ENCODE results near the gene TBC1D3K. TPM values are rescaled to one million over a fixed set of nuclear protein-coding genes. Genes with fewer than 3 reads are reported as not detected.
A peak's percentile ranks its signal among the peaks of the same experiment; 100 is the strongest.
"Not testable (repeated sequence)": the region's sequence is repeated elsewhere in the genome, so short reads cannot be mapped to it uniquely, and the experiment has no call there.

TBC1D3K gene
- not detected in 2 replicates for total RNA-seq (2014; rRNA removed; shearing (Covaris generic); ENCODE audit: low replicate concordance)

DNA sequence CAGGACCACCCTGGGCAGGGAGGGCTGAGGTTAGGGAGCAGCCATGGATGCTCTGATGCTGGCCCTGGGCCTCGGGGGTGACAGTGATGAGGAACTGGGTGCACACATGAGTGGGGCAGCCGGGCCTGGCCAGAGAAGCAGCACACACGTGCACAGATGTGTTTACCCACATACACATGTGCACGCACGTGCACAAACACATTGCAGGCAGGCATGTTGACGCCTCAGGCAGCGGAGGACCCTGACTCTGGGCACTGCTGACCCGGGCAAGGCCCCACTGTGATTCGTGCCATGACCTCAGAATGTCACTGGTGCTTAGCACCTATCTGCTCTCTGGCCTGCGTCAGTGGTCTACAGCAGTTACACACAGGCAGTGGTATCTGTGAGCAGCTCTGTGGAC, at the start of gene TBC1D3K:
Gene TBC1D3K, plus strand, starts transcription at position 301 of the 400 bp plus-strand sequence. CDS start 1,585 bp downstream, outside the sequence.
- H3K27me3 ChIP-seq (ENCODE audit: low read length); H3K9ac ChIP-seq (ENCODE audit: low read length); H3K79me2 ChIP-seq (ENCODE audit: low read length); H3K4me2 ChIP-seq (ENCODE audit: low read depth, low read length, poor library complexity, severe bottlenecking); H2AFZ ChIP-seq (ENCODE audit: low read length); H3K27ac ChIP-seq (ENCODE audit: low read length); H3K9me2 ChIP-seq (replicated peaks; ENCODE audit: insufficient read depth, low read length); H3K9me3 ChIP-seq (ENCODE audit: low read length); H3K4me1 ChIP-seq (ENCODE audit: low read length); H3K36me3 ChIP-seq (ENCODE audit: insufficient read depth, low read length); H3K4me3 ChIP-seq (ENCODE audit: low read length); DNase-seq; H4K20me1 ChIP-seq (ENCODE audit: insufficient read depth, low read depth, low read length): not testable (repeated sequence)

DNA sequence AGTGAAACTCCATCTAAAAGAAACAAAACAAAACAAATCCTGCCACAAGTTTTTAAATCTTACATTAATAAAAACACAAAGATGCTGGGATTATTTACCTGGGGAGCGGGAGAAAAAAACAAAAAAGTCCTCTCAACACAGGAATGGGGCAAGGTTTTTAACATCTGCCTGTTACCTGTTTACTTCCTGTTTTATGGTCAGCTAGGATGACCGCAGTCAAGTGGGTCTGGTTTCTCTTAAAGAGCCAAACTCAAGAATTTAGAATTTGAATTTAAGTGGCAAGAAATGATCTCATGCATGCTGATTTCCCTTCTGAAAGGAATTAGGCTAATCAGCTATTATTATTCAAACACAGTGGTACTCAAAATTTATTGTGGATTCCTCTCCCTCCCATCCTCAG, 39.7 kb upstream of the TBC1D3K start:
- no peak overlapping the region for H3K27ac ChIP-seq (ENCODE audit: low read length)
- H2AFZ ChIP-seq (ENCODE audit: low read length) = no peak overlapping the region
- no peaks in the 10 kb centered on the region for H3K27me3 ChIP-seq (ENCODE audit: low read length)

DNA sequence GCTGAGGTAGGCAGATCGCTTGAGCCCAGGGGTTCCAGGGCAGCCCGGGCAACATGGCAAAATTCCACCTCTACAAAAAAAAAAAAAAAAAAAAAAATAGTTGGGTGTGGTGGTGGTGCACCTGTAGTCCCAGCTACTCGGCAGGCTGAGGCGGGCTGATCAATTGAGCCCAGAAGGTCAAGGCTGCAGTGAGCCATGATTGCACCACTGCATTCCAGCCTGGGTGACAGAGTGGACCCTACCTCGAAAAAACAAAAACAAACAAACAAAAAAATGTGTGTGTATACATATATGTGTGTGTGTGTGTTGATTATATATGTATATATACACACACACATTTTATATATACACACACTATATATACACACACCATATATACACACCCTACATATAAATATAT, 39.1 kb upstream of the TBC1D3K start:
- H4K20me1 ChIP-seq (ENCODE audit: insufficient read depth, low read depth, low read length) = no peaks in the 10 kb centered on the region
- H3K9ac ChIP-seq (ENCODE audit: low read length) = no peak overlapping the region
- no peaks in the 10 kb centered on the region for H3K9me3 ChIP-seq (ENCODE audit: low read length)
- H3K9me2 ChIP-seq (replicated peaks; ENCODE audit: insufficient read depth, low read length) = no peaks in the 10 kb centered on the region
- H3K27me3 ChIP-seq (ENCODE audit: low read length) = no peaks in the 10 kb centered on the region
- no peaks in the 10 kb centered on the region for H3K36me3 ChIP-seq (ENCODE audit: insufficient read depth, low read length)
- no peak for DNase-seq
- no peak overlapping the region for H3K27ac ChIP-seq (ENCODE audit: low read length)
- H3K4me2 ChIP-seq (ENCODE audit: low read depth, low read length, poor library complexity, severe bottlenecking) = no peak overlapping the region
- no peak overlapping the region for H3K4me3 ChIP-seq (ENCODE audit: low read length)
- H2AFZ ChIP-seq (ENCODE audit: low read length) = no peak overlapping the region
- no peaks in the 10 kb centered on the region for H3K4me1 ChIP-seq (ENCODE audit: low read length)
- no peaks in the 10 kb centered on the region for H3K79me2 ChIP-seq (ENCODE audit: low read length)

More for the DNA sequence above, 39.7 kb upstream of the TBC1D3K start:
- Histone ChIP-seq H3K36me3 (ENCODE audit: insufficient read depth, low read length) (no peaks in the 10 kb centered on the region), H3K4me2 (ENCODE audit: low read depth, low read length, poor library complexity, severe bottlenecking) (no peak overlapping the region), H3K9ac (ENCODE audit: low read length) (no peak overlapping the region), H3K4me1 (ENCODE audit: low read length) (no peaks in the 10 kb centered on the region), H4K20me1 (ENCODE audit: insufficient read depth, low read depth, low read length) (no peaks in the 10 kb centered on the region), H3K9me2 (replicated peaks; ENCODE audit: insufficient read depth, low read length) (no peaks in the 10 kb centered on the region), H3K4me3 (ENCODE audit: low read length) (no peak overlapping the region), H3K9me3 (ENCODE audit: low read length) (no peaks in the 10 kb centered on the region), H3K79me2 (ENCODE audit: low read length) (no peaks in the 10 kb centered on the region)
- DNase-seq = no peak

DNA sequence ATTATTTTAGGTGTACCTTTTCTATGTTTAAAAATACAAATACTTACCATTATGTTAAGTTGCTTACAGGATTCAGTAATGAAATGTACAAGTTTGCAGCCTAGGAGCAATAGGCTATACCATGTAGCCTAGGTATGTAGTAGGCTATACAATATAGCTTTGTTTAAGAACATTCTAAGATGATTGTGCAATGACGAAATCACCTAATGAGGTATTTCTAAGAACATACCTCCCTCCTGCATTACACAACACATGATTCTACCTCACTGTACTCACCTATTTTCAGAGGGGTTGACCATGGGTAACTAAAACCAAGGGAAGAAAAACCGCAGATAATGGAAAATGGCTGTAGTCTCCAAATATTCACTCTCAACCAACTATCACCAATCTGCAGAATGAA, 35.3 kb upstream of the TBC1D3K start:
- no peak overlapping the region for H3K27ac ChIP-seq (ENCODE audit: low read length)
- no peaks in the 10 kb centered on the region for H3K4me1 ChIP-seq (ENCODE audit: low read length)
- no peaks in the 10 kb centered on the region for H3K9me3 ChIP-seq (ENCODE audit: low read length)
- H3K4me2 ChIP-seq (ENCODE audit: low read depth, low read length, poor library complexity, severe bottlenecking) = no peak overlapping the region
- no peaks in the 10 kb centered on the region for H3K79me2 ChIP-seq (ENCODE audit: low read length)
- no peak overlapping the region for H3K4me3 ChIP-seq (ENCODE audit: low read length)
- no peaks in the 10 kb centered on the region for H3K36me3 ChIP-seq (ENCODE audit: insufficient read depth, low read length)
- no peak overlapping the region for H3K9ac ChIP-seq (ENCODE audit: low read length)
- no peaks in the 10 kb centered on the region for H4K20me1 ChIP-seq (ENCODE audit: insufficient read depth, low read depth, low read length)
- H3K27me3 ChIP-seq (ENCODE audit: low read length) = no peaks in the 10 kb centered on the region
- 0 out of 2 replicates have a peak overlapping the region, but pooled peaks have one; percentile 12 for H2AFZ ChIP-seq (ENCODE audit: low read length)
- no peaks in the 10 kb centered on the region for H3K9me2 ChIP-seq (replicated peaks; ENCODE audit: insufficient read depth, low read length)
- no peak for DNase-seq

DNA sequence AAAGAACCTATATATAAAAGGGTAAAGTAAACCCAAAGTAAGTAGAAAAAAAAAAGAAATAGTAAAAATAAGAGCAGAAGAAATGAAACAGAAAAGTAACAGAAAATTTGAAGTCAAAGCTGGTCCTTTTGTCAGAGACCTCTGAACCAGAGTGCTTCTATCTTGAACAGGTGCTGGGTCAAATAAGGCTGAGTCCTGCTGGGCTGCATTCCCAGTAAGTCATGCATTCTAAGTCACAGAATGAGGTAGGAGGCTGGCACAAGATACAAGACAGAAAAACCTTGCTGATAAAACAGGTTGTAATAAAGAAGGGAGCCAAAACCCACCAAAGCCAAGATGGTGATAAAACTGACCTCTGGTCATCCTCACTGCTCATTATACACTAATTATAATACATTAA, 27.3 kb upstream of the TBC1D3K start:
- H3K4me3 ChIP-seq (ENCODE audit: low read length); H3K9ac ChIP-seq (ENCODE audit: low read length); H3K9me2 ChIP-seq (replicated peaks; ENCODE audit: insufficient read depth, low read length); H3K9me3 ChIP-seq (ENCODE audit: low read length); H4K20me1 ChIP-seq (ENCODE audit: insufficient read depth, low read depth, low read length); H3K36me3 ChIP-seq (ENCODE audit: insufficient read depth, low read length); DNase-seq; H3K79me2 ChIP-seq (ENCODE audit: low read length); H2AFZ ChIP-seq (ENCODE audit: low read length); H3K27me3 ChIP-seq (ENCODE audit: low read length); H3K4me1 ChIP-seq (ENCODE audit: low read length); H3K27ac ChIP-seq (ENCODE audit: low read length); H3K4me2 ChIP-seq (ENCODE audit: low read depth, low read length, poor library complexity, severe bottlenecking): not testable (repeated sequence)

Small RNA genes lying within 50 kb of the gene (small RNA-seq; reads per million reads assigned to genes)
- not detected for gene RF00001
- not detected for gene RNU6-489P

Other genes with a start within 250 kb of the TBC1D3K start
- not detected in 2 replicates for gene HNF1B, start 179.4 kb upstream of the TBC1D3K start, total RNA-seq (2014; rRNA removed; shearing (Covaris generic); ENCODE audit: low replicate concordance)
- 10.1 and 14.9 TPM in 2 replicates for gene TBC1D3L, start 64.6 kb downstream of the TBC1D3K start, total RNA-seq (2014; rRNA removed; shearing (Covaris generic); ENCODE audit: low replicate concordance)
- not detected in 2 replicates for gene TBC1D3D, start 79.6 kb downstream of the TBC1D3K start, total RNA-seq (2014; rRNA removed; shearing (Covaris generic); ENCODE audit: low replicate concordance)
- not detected in 2 replicates for gene TBC1D3C, start 144.2 kb downstream of the TBC1D3K start, total RNA-seq (2014; rRNA removed; shearing (Covaris generic); ENCODE audit: low replicate concordance)
- not detected in 2 replicates for gene TBC1D3E, start 203.5 kb downstream of the TBC1D3K start, total RNA-seq (2014; rRNA removed; shearing (Covaris generic); ENCODE audit: low replicate concordance)